DOHH2 (cell line): ENCODE measurements around the gene UBTD1.

Source experiments
- CTCF ChIP-seq: fragments of 200-600 bp; sonication (generic); IDR thresholded peaks from one replicate; pipeline ENCODE4 v1.5.1; 2014; ENCODE audit warnings: antibody characterized with exemption, mild to moderate bottlenecking, low read depth, low read length; ENCODE audit not compliant: poor library complexity, severe bottlenecking
- EZH2phosphoT487 ChIP-seq: fragments of 200-600 bp; sonication (generic); IDR thresholded peaks from 2 replicates; pipeline ENCODE4 v1.6.1; 2017; ENCODE audit warnings: borderline replicate concordance, mild to moderate bottlenecking, antibody characterized with exemption, low read length, moderate library complexity, mixed read lengths

- TF ChIP-seq CTCF: no peak
- TF ChIP-seq EZH2phosphoT487: no peak
Measured at GRCh38 chr10:97608991-97609561, 110.4 kb downstream of the UBTD1 start.
